IPS-15b (cell line): ENCODE results near the gene RPL36.
"Not testable (repeated sequence)": the region's sequence is repeated elsewhere in the genome, so short reads cannot be mapped to it uniquely, and the experiment has no call there.

Experiments used
- H3K27me3 ChIP-seq: one replicate; pipeline ENCODE4 v1.6.1; 2013; ENCODE audit warnings: low read length; ENCODE audit not compliant: control insufficient read depth, insufficient read depth
- H3K36me3 ChIP-seq: one replicate; pipeline ENCODE4 v1.6.1; 2013; ENCODE audit warnings: low read length; ENCODE audit not compliant: control insufficient read depth, insufficient read depth
- H3K4me1 ChIP-seq: one replicate; pipeline ENCODE4 v1.6.1; 2013; ENCODE audit warnings: mild to moderate bottlenecking, low read length; ENCODE audit not compliant: control insufficient read depth, insufficient read depth
- H3K4me3 ChIP-seq: one replicate; pipeline ENCODE4 v1.5.1; 2013; ENCODE audit warnings: low read depth, low read length
- H3K9ac ChIP-seq: one replicate; pipeline ENCODE4 v1.6.1; 2013; ENCODE audit warnings: low read depth, mild to moderate bottlenecking, low read length
- H3K9me3 ChIP-seq: one replicate; pipeline ENCODE4 v1.6.1; 2013; ENCODE audit warnings: mild to moderate bottlenecking, low read length; ENCODE audit not compliant: control insufficient read depth, insufficient read depth

Gene RPL36

GRCh38 chr19:5683177-5683886, 6.8 kb upstream of the RPL36 start:
- Histone ChIP-seq H3K36me3 (no peaks in the 10 kb centered on the region), H3K4me1 (no peaks in the 10 kb centered on the region), H3K9me3 (no peaks in the 10 kb centered on the region), H3K4me3 (no peak overlapping the region), H3K9ac (no peak overlapping the region), H3K27me3 (peaks cover 2% of the 10 kb centered on the region)

GRCh38 chr19:5684694-5685430, 5.2 kb upstream of the RPL36 start:
- Histone ChIP-seq H3K4me3 (no peak overlapping the region), H3K9me3 (no peaks in the 10 kb centered on the region), H3K27me3 (peaks cover 2% of the 10 kb centered on the region), H3K9ac (no peak overlapping the region), H3K4me1 (no peaks in the 10 kb centered on the region), H3K36me3 (no peaks in the 10 kb centered on the region)

GRCh38 chr19:5686326-5686646, 3.8 kb upstream of the RPL36 start:
- no peaks in the 10 kb centered on the region for H3K9me3 ChIP-seq
- H3K27me3 ChIP-seq = peaks cover 2% of the 10 kb centered on the region
- no peak overlapping the region for H3K9ac ChIP-seq
- H3K4me1 ChIP-seq = no peaks in the 10 kb centered on the region
- peak overlapping the region; percentile 56 for H3K4me3 ChIP-seq
- peaks cover 8% of the 10 kb centered on the region for H3K36me3 ChIP-seq

- no peaks in the 10 kb centered on the region for H3K9me3 ChIP-seq
- peaks cover 13% of the 10 kb centered on the region for H3K36me3 ChIP-seq
- no peaks in the 10 kb centered on the region for H3K27me3 ChIP-seq
- no peak overlapping the region for H3K9ac ChIP-seq
- peak overlapping the region; percentile 56 for H3K4me3 ChIP-seq
- no peaks in the 10 kb centered on the region for H3K4me1 ChIP-seq
These were observed 3.3 kb upstream of the RPL36 start for GRCh38 chr19:5686647-5687359.

GRCh38 chr19:5687360-5688198, 2.5 kb upstream of the RPL36 start:
- Histone ChIP-seq H3K4me3 (peak overlapping the region; percentile 49), H3K36me3 (peaks cover 21% of the 10 kb centered on the region), H3K9ac (no peak overlapping the region), H3K4me1 (no peaks in the 10 kb centered on the region), H3K27me3 (no peaks in the 10 kb centered on the region), H3K9me3 (no peaks in the 10 kb centered on the region)

- not testable (repeated sequence) for H3K9me3 ChIP-seq, H3K9ac ChIP-seq, H3K4me3 ChIP-seq, H3K4me1 ChIP-seq, H3K27me3 ChIP-seq
- peaks cover 29% of the 10 kb centered on the region for H3K36me3 ChIP-seq
These were observed 1.7 kb upstream of the RPL36 start for GRCh38 chr19:5688262-5688881.

- H3K27me3 ChIP-seq = no peaks in the 10 kb centered on the region
- H3K9me3 ChIP-seq = no peaks in the 10 kb centered on the region
- H3K4me3 ChIP-seq = peak overlapping the region; percentile 94
- H3K9ac ChIP-seq = peak overlapping the region; percentile 99
- no peaks in the 10 kb centered on the region for H3K4me1 ChIP-seq
- peaks cover 56% of the 10 kb centered on the region for H3K36me3 ChIP-seq
These were observed 1.1 kb downstream of the RPL36 start for GRCh38 chr19:5690955-5691821.

GRCh38 chr19:5691822-5692722, 2.0 kb downstream of the RPL36 start:
- no peaks in the 10 kb centered on the region for H3K27me3 ChIP-seq
- H3K4me3 ChIP-seq = peak overlapping the region; percentile 94
- H3K4me1 ChIP-seq = no peaks in the 10 kb centered on the region
- no peaks in the 10 kb centered on the region for H3K9me3 ChIP-seq
- no peak overlapping the region for H3K9ac ChIP-seq
- H3K36me3 ChIP-seq = peaks cover 64% of the 10 kb centered on the region

- Histone ChIP-seq H3K36me3 (peaks cover 67% of the 10 kb centered on the region), H3K9ac (no peak overlapping the region), H3K9me3 (no peaks in the 10 kb centered on the region), H3K4me3 (no peak overlapping the region), H3K4me1 (no peaks in the 10 kb centered on the region), H3K27me3 (no peaks in the 10 kb centered on the region)
These were observed 2.7 kb downstream of the RPL36 start for GRCh38 chr19:5692723-5693194.
